Cardiac fibroblast (primary cell): ENCODE measurements around the gene LSM7.

Source experiments
- DNase-seq, 2 donors: peaks; one replicate each; pipeline versions ENCODE4 v3.0.0 to v3.0.0-alpha.2; 2010; ENCODE audit warnings: low read depth in 2 of 2
- H3K4me3 ChIP-seq, 2 donors: replicated peaks in 1 of 2; 1 replicate in 1 of 2; 2 replicates in 1 of 2; pipeline ENCODE4 v1.5.1; 2011; ENCODE audit warnings: low read depth in 2 of 2, low read length in 2 of 2, mild to moderate bottlenecking in 2 of 2, moderate library complexity in 1 of 2
- TF ChIP-seq, protein P1 (sequence below): IDR thresholded peaks from one replicate; pipeline ENCODE4 v1.5.1; 2011; ENCODE audit warnings: low read depth, mild to moderate bottlenecking, low read length, inconsistent platforms

The LSM7 gene

GRCh38 chr19:2345794-2346663 lies 17.6 kb upstream of the LSM7 start:
- peak; percentile 21 to 37 for DNase-seq
- TF ChIP-seq, protein P1, sequence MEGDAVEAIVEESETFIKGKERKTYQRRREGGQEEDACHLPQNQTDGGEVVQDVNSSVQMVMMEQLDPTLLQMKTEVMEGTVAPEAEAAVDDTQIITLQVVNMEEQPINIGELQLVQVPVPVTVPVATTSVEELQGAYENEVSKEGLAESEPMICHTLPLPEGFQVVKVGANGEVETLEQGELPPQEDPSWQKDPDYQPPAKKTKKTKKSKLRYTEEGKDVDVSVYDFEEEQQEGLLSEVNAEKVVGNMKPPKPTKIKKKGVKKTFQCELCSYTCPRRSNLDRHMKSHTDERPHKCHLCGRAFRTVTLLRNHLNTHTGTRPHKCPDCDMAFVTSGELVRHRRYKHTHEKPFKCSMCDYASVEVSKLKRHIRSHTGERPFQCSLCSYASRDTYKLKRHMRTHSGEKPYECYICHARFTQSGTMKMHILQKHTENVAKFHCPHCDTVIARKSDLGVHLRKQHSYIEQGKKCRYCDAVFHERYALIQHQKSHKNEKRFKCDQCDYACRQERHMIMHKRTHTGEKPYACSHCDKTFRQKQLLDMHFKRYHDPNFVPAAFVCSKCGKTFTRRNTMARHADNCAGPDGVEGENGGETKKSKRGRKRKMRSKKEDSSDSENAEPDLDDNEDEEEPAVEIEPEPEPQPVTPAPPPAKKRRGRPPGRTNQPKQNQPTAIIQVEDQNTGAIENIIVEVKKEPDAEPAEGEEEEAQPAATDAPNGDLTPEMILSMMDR: no peak
- no peak overlapping the region for H3K4me3 ChIP-seq

- TF ChIP-seq, protein P1: no peak
- no peak overlapping the region for H3K4me3 ChIP-seq
- no peak for DNase-seq
Measured at GRCh38 chr19:2345076-2345475, 16.7 kb upstream of the LSM7 start.

GRCh38 chr19:2344381-2344870 lies 16.0 kb upstream of the LSM7 start:
- DNase-seq: no peak
- H3K4me3 ChIP-seq: no peak overlapping the region
- TF ChIP-seq, protein P1: no peak

DNA sequence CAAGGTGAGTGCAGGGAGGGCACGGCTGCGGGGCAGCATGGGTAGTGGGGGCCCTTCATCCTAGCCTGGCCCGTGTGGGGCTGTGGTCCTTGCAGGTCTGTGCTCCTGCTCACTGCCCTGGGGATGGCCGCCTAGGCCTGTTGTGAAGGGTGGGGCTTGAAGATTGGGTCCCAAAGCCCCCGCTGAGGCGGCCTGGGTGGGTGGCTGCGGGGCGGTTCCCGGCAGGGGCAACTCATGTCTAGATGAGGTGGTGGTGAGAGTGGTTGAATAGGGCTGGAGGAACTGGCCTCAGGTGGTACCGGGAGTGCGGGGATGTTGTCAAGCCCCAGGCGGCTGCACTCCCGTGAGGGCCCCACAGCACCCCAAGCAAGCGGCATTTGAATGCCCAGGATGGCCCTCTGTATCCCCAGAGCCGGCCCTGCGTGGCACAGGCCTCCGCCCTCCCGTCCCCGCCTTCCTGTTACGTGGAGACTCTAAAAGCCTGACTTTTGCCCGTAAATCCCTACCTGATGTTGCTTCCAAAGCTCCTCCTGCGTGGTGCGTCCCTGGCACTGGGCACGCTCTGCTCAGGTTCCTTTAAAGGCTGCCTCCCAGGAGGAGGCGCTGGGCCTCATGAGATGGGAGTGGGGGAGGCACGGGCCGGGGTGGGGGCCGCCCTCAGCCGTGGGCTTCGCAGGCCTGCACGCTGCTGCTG lies 15.1 kb upstream of the LSM7 start:
- no peak for DNase-seq
- TF ChIP-seq, protein P1: no peak
- H3K4me3 ChIP-seq: no peak overlapping the region

DNA sequence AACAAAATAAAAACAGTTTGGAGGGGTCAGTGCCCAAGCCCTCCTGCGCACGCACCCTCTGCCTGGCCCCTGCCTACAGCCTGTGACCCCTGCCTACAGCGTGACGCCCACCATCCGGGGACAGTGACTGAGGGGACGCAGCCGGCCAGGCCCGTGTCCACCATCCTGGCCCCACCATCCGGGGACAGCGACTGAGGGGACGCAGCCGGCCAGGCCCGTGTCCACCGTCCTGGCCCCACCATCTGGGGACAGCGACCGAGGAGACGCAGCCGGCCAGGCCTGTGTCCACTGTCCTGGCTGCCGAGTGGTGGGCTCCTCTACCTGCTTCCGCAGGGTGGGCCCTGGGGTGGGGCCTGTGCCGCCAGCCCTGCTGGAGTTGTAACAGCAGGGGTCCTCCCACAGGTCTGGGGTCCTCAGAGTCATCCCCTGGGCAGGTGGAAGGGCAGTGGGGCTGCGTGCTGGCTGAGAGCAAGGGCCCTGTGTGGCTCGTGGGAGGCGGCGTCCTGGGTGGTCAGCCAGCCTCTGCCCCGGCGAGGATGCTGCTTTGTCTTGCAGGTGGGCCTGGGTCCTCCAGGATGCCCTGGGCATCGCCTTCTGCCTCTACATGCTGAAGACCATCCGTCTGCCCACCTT lies 14.4 kb upstream of the LSM7 start:
- no peak for DNase-seq
- TF ChIP-seq, protein P1: no peak
- H3K4me3 ChIP-seq: no peak overlapping the region

DNA sequence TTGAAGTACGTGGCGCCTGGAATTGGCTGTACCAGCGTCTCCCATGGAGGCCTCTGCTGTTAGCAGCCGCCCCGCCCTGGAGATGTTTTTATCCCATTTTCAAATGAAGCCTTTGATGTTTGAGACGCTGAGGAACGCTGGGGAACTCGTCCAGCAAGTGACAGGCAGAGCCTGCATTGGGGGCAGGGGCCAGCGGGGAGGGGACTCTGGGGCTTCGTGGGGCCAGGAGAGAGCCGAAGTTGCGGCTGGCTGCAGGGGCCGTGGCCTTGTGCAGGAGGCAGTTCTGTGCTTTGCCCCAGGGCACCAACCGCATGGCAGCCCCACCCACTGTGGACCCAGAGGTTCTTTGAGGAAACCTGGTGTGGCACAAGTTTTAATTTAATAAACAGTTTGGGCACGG lies 13.6 kb upstream of the LSM7 start:
- TF ChIP-seq, protein P1: no peak
- no peak for DNase-seq
- no peak overlapping the region for H3K4me3 ChIP-seq
